ENCODE data around the gene KIAA1671. TPM values are rescaled to one million over a fixed set of nuclear protein-coding genes. Genes with fewer than 3 reads are reported as not detected.
"Not testable (repeated sequence)": the region's sequence is repeated elsewhere in the genome, so short reads cannot be mapped to it uniquely, and the experiment has no call there.

The KIAA1671 gene
- 0.45 TPM for polyA plus RNA-seq (2012; ENCODE audit: low read depth, missing spikeins)

GRCh38 chr22:24951942-24952836, at the start of gene KIAA1671:
Gene KIAA1671 (plus strand): TSS chr22:24952716. CDS start chr22:25028000, 75,284 bp downstream.
- TF ChIP-seq TAF1 (IDR thresholded peaks at IDR 0.05; ENCODE audit: low read depth, low read length) (no peak), POU2F2 (IDR thresholded peaks at IDR 0.05; ENCODE audit: low read depth, low read length) (no peak), PAX5 (IDR thresholded peaks at IDR 0.05; ENCODE audit: insufficient read depth, low read length, severe bottlenecking) (no peak), POLR2AphosphoS5 (IDR thresholded peaks at IDR 0.05; ENCODE audit: low read depth, low read length) (no peak), POLR2A (IDR thresholded peaks at IDR 0.05; ENCODE audit: low read depth, low read length) (no peak), SPI1 (IDR thresholded peaks at IDR 0.05; ENCODE audit: low read depth, low read length) (no peak)
- FAIRE-seq, result peak; percentile 95

GRCh38 chr22:24905909-24906308, 46.6 kb upstream of the KIAA1671 start:
- FAIRE-seq (no peak), DNase-seq (ENCODE audit: insufficient read length, low spot score) (no peak)
- TF ChIP-seq TAF1 (IDR thresholded peaks at IDR 0.05; ENCODE audit: low read depth, low read length), result no peak

More at GRCh38 chr22:24951942-24952836, at the start of gene KIAA1671:
- peak; percentile 96 for DNase-seq (ENCODE audit: insufficient read length, low spot score)

GRCh38 chr22:24907101-24907500, 45.4 kb upstream of the KIAA1671 start:
- not testable (repeated sequence) for DNase-seq (ENCODE audit: insufficient read length, low spot score); FAIRE-seq

- FAIRE-seq (no peak), DNase-seq (ENCODE audit: insufficient read length, low spot score) (no peak)
- no peak for TF ChIP-seq PAX5 (IDR thresholded peaks at IDR 0.05; ENCODE audit: insufficient read depth, low read length, severe bottlenecking)
- TF ChIP-seq POLR2AphosphoS5 (IDR thresholded peaks at IDR 0.05; ENCODE audit: low read depth, low read length), result no peak
- no peak for TF ChIP-seq POLR2A (IDR thresholded peaks at IDR 0.05; ENCODE audit: low read depth, low read length)
- no peak for TF ChIP-seq TAF1 (IDR thresholded peaks at IDR 0.05; ENCODE audit: low read depth, low read length)
- no peak for TF ChIP-seq POU2F2 (IDR thresholded peaks at IDR 0.05; ENCODE audit: low read depth, low read length)
- no peak; the same call in 1 of the 2 replicates for TF ChIP-seq SPI1 (IDR thresholded peaks at IDR 0.05; ENCODE audit: low read depth, low read length)
These were observed 32.5 kb upstream of the KIAA1671 start for GRCh38 chr22:24920029-24920428.

- DNase-seq (ENCODE audit: insufficient read length, low spot score), result no peak
- TF ChIP-seq SPI1 (IDR thresholded peaks at IDR 0.05; ENCODE audit: low read depth, low read length) (no peak), POLR2A (IDR thresholded peaks at IDR 0.05; ENCODE audit: low read depth, low read length) (no peak)
- FAIRE-seq, result no peak
These were observed 26.7 kb upstream of the KIAA1671 start for GRCh38 chr22:24925586-24926427.

- TF ChIP-seq POLR2A (IDR thresholded peaks at IDR 0.05; ENCODE audit: low read depth, low read length), result no peak
- TF ChIP-seq TAF1 (IDR thresholded peaks at IDR 0.05; ENCODE audit: low read depth, low read length), result no peak
- TF ChIP-seq PAX5 (IDR thresholded peaks at IDR 0.05; ENCODE audit: insufficient read depth, low read length, severe bottlenecking), result no peak
- no peak for TF ChIP-seq POU2F2 (IDR thresholded peaks at IDR 0.05; ENCODE audit: low read depth, low read length)
- no peak for TF ChIP-seq SPI1 (IDR thresholded peaks at IDR 0.05; ENCODE audit: low read depth, low read length)
- no peak for TF ChIP-seq POLR2AphosphoS5 (IDR thresholded peaks at IDR 0.05; ENCODE audit: low read depth, low read length)
- no peak for DNase-seq (ENCODE audit: insufficient read length, low spot score)
- no peak for FAIRE-seq
These were observed 26.1 kb upstream of the KIAA1671 start for GRCh38 chr22:24926428-24926725.

- TF ChIP-seq POLR2A (IDR thresholded peaks at IDR 0.05; ENCODE audit: low read depth, low read length) (no peak), TAF1 (IDR thresholded peaks at IDR 0.05; ENCODE audit: low read depth, low read length) (no peak), PAX5 (IDR thresholded peaks at IDR 0.05; ENCODE audit: insufficient read depth, low read length, severe bottlenecking) (no peak), POLR2AphosphoS5 (IDR thresholded peaks at IDR 0.05; ENCODE audit: low read depth, low read length) (no peak), POU2F2 (IDR thresholded peaks at IDR 0.05; ENCODE audit: low read depth, low read length) (no peak), SPI1 (IDR thresholded peaks at IDR 0.05; ENCODE audit: low read depth, low read length) (no peak)
- no peak for DNase-seq (ENCODE audit: insufficient read length, low spot score)
- FAIRE-seq, result no peak
These were observed 25.5 kb upstream of the KIAA1671 start for GRCh38 chr22:24926849-24927579.

- DNase-seq (ENCODE audit: insufficient read length, low spot score) (no peak), FAIRE-seq (no peak)
- TF ChIP-seq PAX5 (IDR thresholded peaks at IDR 0.05; ENCODE audit: insufficient read depth, low read length, severe bottlenecking) (no peak), SPI1 (IDR thresholded peaks at IDR 0.05; ENCODE audit: low read depth, low read length) (no peak), TAF1 (IDR thresholded peaks at IDR 0.05; ENCODE audit: low read depth, low read length) (no peak), POLR2AphosphoS5 (IDR thresholded peaks at IDR 0.05; ENCODE audit: low read depth, low read length) (no peak), POU2F2 (IDR thresholded peaks at IDR 0.05; ENCODE audit: low read depth, low read length) (no peak), POLR2A (IDR thresholded peaks at IDR 0.05; ENCODE audit: low read depth, low read length) (no peak)
These were observed 24.2 kb upstream of the KIAA1671 start for GRCh38 chr22:24928322-24928721.

GRCh38 chr22:24930678-24931077, 21.8 kb upstream of the KIAA1671 start:
- FAIRE-seq, result no peak
- TF ChIP-seq POLR2A (IDR thresholded peaks at IDR 0.05; ENCODE audit: low read depth, low read length) (no peak), PAX5 (IDR thresholded peaks at IDR 0.05; ENCODE audit: insufficient read depth, low read length, severe bottlenecking) (no peak), SPI1 (IDR thresholded peaks at IDR 0.05; ENCODE audit: low read depth, low read length) (no peak), POU2F2 (IDR thresholded peaks at IDR 0.05; ENCODE audit: low read depth, low read length) (no peak), TAF1 (IDR thresholded peaks at IDR 0.05; ENCODE audit: low read depth, low read length) (no peak), POLR2AphosphoS5 (IDR thresholded peaks at IDR 0.05; ENCODE audit: low read depth, low read length) (no peak)
- DNase-seq (ENCODE audit: insufficient read length, low spot score), result no peak

Data from GM12891 (cell line).